ENCODE measurements around the gene PLCB2. TPM values are rescaled to one million over a fixed set of nuclear protein-coding genes. Genes with fewer than 3 reads are reported as not detected.

The PLCB2 gene
- total RNA-seq, 1 experiment from 2014 or later = 7.4 TPM

DNA sequence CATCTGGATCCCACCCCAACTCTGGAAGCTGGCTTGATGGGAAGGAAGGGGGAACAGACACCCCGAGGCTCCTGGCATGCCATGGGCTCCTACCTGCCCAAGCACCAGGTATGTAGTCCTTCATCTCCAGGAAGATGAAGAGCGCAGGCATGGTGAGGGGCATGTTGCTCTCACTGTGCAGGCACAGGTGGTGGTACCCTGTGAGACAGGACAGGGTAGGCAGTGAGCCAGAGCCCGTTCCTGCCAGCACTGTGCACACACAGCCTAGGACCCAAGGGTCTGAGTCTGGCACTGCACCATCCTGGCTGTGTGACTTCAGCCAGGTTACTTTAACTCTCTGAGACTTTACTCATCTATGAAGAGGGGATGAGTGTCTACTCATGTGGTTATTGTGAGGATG lies 15.5 kb downstream of the PLCB2 start:
- H4K91ac ChIP-seq (ENCODE audit: insufficient read length, low read depth, low read length) = no peak overlapping the region
- H3K18ac ChIP-seq (ENCODE audit: insufficient read length, low read depth, low read length) = no peak overlapping the region
- TF ChIP-seq, protein P1, sequence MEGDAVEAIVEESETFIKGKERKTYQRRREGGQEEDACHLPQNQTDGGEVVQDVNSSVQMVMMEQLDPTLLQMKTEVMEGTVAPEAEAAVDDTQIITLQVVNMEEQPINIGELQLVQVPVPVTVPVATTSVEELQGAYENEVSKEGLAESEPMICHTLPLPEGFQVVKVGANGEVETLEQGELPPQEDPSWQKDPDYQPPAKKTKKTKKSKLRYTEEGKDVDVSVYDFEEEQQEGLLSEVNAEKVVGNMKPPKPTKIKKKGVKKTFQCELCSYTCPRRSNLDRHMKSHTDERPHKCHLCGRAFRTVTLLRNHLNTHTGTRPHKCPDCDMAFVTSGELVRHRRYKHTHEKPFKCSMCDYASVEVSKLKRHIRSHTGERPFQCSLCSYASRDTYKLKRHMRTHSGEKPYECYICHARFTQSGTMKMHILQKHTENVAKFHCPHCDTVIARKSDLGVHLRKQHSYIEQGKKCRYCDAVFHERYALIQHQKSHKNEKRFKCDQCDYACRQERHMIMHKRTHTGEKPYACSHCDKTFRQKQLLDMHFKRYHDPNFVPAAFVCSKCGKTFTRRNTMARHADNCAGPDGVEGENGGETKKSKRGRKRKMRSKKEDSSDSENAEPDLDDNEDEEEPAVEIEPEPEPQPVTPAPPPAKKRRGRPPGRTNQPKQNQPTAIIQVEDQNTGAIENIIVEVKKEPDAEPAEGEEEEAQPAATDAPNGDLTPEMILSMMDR (conservative IDR thresholded peaks at IDR 0.05) = no peak
- H3K27ac ChIP-seq (ENCODE audit: insufficient read length, low read depth, low read length) = no peak overlapping the region
- no peak overlapping the region for H3K14ac ChIP-seq (ENCODE audit: insufficient read depth, low read length)
- peaks cover 13% of the 10 kb centered on the region; the same call in 1 of the 2 replicates for H3K27me3 ChIP-seq (ENCODE audit: insufficient read depth, low read length)
- H3K4me2 ChIP-seq (ENCODE audit: insufficient read depth, insufficient read length, low read length) = no peak overlapping the region
- Mint-ChIP-seq H3K27ac (no peak overlapping the region), H3K36me3 (ENCODE audit: insufficient read depth in 1 of 3, low read depth in 3 of 3) (no peaks in the 10 kb centered on the region; a peak in 1 of 7 replicates), H3K4me3 (no peak overlapping the region), H3K27me3 (ENCODE audit: low read depth) (peaks cover 81% of the 10 kb centered on the region), H3K4me1 (peaks cover 14 to 33% of the 10 kb centered on the region in 2 experiments), H3K9me3 (no peaks in the 10 kb centered on the region)
- H4K5ac ChIP-seq (ENCODE audit: insufficient read length, low read depth, low read length) = no peak overlapping the region
- no peak overlapping the region for H2BK20ac ChIP-seq (ENCODE audit: low read depth, low read length, poor library complexity, severe bottlenecking)
- H3K56ac ChIP-seq (ENCODE audit: insufficient read length, low read depth, low read length) = no peak overlapping the region
- no peak overlapping the region for H3K4ac ChIP-seq (ENCODE audit: low read depth, low read length)
- no peaks in the 10 kb centered on the region for H4K20me1 ChIP-seq (ENCODE audit: control insufficient read depth, insufficient read depth, insufficient read length)
- H2BK15ac ChIP-seq (ENCODE audit: low read depth, low read length) = no peak overlapping the region
- no peaks in the 10 kb centered on the region for H3K79me2 ChIP-seq (ENCODE audit: insufficient read depth, low read length)
- no peak overlapping the region for H3K9ac ChIP-seq (ENCODE audit: extremely low read depth, insufficient read length, low read length)
- peaks cover 3% of the 10 kb centered on the region for H3K4me1 ChIP-seq (ENCODE audit: insufficient read depth, low read length)
- no CpG with 5 or more reads among the region's 3 CpGs for WGBS (ENCODE audit: extremely low coverage, insufficient read length, low lambda C conversion rate)
- no peak overlapping the region for H2AK5ac ChIP-seq (ENCODE audit: insufficient read length, low read length)
- no peak overlapping the region for H3K23ac ChIP-seq (ENCODE audit: insufficient read length, low read depth, low read length)
- no peak overlapping the region for H2AFZ ChIP-seq (ENCODE audit: low read length)
- no peak overlapping the region for H3T11ph ChIP-seq (ENCODE audit: low read length)
- no peaks in the 10 kb centered on the region for H3K79me1 ChIP-seq (ENCODE audit: insufficient read depth, low read depth, low read length, poor library complexity, severe bottlenecking)
- DNase-seq = no peak
- H2BK5ac ChIP-seq (ENCODE audit: insufficient read length, low read length) = no peak overlapping the region
- H2BK120ac ChIP-seq (ENCODE audit: low read depth, low read length, poor library complexity, severe bottlenecking) = no peak overlapping the region
- no peak overlapping the region for H2BK12ac ChIP-seq (ENCODE audit: insufficient read length, low read depth, low read length)
- no peaks in the 10 kb centered on the region for H3K9me3 ChIP-seq (ENCODE audit: control insufficient read depth, low read depth, low read length)
- H4K8ac ChIP-seq (replicated peaks; ENCODE audit: insufficient read length, low read depth, low read length) = no peak overlapping the region
- peaks cover 8% of the 10 kb centered on the region for H3K23me2 ChIP-seq (ENCODE audit: insufficient read length, low read depth, low read length, poor library complexity, severe bottlenecking)

All from H9 (cell line).